Measurements from ENCODE around the gene DEDD. TPM values are rescaled to one million over a fixed set of nuclear protein-coding genes. Genes with fewer than 3 reads are reported as not detected.

Gene DEDD
- total and polyA plus RNA-seq, 2 of the 4 experiments (the other 2 are of a cell fraction) = 40.2 to 47.9 TPM

DNA sequence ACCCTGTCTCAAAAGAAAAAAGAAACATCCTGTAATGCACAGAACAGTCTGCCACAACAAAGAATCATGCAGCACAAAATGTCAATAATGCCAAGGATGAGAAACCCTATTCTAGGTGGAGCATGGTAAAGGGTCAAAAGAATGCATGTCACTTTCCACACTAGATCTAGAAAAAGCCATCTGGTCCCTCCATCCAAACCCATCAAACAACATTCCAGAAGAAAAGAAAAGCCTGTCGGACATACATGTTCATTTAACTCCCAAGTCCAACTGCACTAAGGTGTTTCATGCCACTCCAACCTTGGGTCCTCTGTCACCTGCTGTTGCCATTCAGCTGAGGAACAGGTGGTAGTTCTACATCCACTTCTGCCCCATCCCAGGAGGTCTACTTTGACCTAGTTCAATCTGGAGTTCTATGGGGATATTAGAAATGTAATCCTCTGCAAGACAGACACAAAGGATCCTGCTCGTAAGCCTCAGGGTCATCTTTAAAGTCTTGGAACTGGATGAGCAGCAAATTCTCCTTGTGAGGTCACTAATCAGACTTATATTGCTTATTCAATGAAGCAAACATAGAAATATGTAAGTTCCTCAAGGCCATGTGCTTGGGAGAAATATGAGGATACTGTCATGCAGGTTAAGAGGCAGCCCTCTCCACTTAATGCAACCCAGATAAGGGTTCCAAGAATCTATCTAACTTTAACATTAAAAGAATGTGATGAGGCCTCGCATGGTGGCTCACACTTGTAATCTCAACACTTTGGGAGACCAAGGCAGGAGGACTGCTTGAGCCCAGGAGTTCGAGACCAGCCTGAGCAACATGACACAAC, 3.7 kb downstream of the DEDD start:
- Histone ChIP-seq H3K14ac (replicated peaks; ENCODE audit: low read depth, low read length) (no peak overlapping the region), H3K56ac (ENCODE audit: extremely low read depth, insufficient read depth, low read length) (no peak overlapping the region), H2BK120ac (ENCODE audit: low read depth, low read length) (no peak overlapping the region), H3K9me3 (ENCODE audit: control insufficient read depth, insufficient read depth, low read length) (no peaks in the 10 kb centered on the region; the same call in 1 of the 2 replicates), H4K8ac (ENCODE audit: low read depth in 2 of 2, low read length in 2 of 2) (no peak overlapping the region), H3K4ac (ENCODE audit: low read depth, low read length) (no peak overlapping the region), H4K91ac (ENCODE audit: insufficient read depth, low read depth, low read length) (no peak overlapping the region), H4K20me1 (ENCODE audit: insufficient read depth, low read length) (peaks cover 19% of the 10 kb centered on the region), H4K5ac (ENCODE audit: low read depth, low read length) (no peak overlapping the region), H3K4me2 (ENCODE audit: low read depth, low read length) (no peak overlapping the region), H3K4me1 (ENCODE audit: control insufficient read depth, insufficient read depth, low read length) (peaks cover 2% of the 10 kb centered on the region), H2BK5ac (ENCODE audit: low read depth, low read length, poor library complexity, severe bottlenecking) (no peak overlapping the region), H3K27me3 (ENCODE audit: control insufficient read depth, insufficient read depth, low read length) (no peaks in the 10 kb centered on the region), H2AFZ (replicated peaks; ENCODE audit: low read length, poor library complexity) (no peak overlapping the region), H3K9ac (ENCODE audit: low read depth, low read length) (no peak overlapping the region), H2BK15ac (ENCODE audit: low read depth, low read length) (no peak overlapping the region), H3K9me1 (ENCODE audit: insufficient read depth, low read length) (peaks cover 13% of the 10 kb centered on the region), H3K4me3 (ENCODE audit: insufficient read depth, low read depth, low read length) (no peak overlapping the region), H2AK5ac (ENCODE audit: low read depth, low read length) (no peak overlapping the region), H3K18ac (ENCODE audit: low read depth, low read length) (no peak overlapping the region), H3K79me1 (ENCODE audit: low read depth in 1 of 2, low read length in 2 of 2) (peaks cover 29 to 81% of the 10 kb centered on the region in 2 experiments), H2AK9ac (replicated peaks; ENCODE audit: low read depth, low read length, poor library complexity) (no peak overlapping the region), H3K36me3 (ENCODE audit: control insufficient read depth, insufficient read depth, low read length) (peaks cover 25% of the 10 kb centered on the region), H2BK20ac (ENCODE audit: low read depth, low read length) (no peak overlapping the region), H3K23ac (ENCODE audit: low read depth, low read length) (no peak overlapping the region), H3K27ac (ENCODE audit: insufficient read depth, low read length) (no peak overlapping the region)
- dilution Hi-C loops (cut with HindIII; ENCODE audit: low sequenced_read_pairs, unreplicated experiment) = no loop called here
- no TSS peak for BruUV-seq (replicated peaks)
- in situ Hi-C loops (cut with MboI; ENCODE audit: low sequenced_read_pairs) = no loop called here
- ChIA-PET POLR2A (ENCODE audit: unreplicated experiment) (interaction anchor here (0.6 kb wide), 1 partner anchor 72 kb away, joined by 3 read pairs; no protein-coding TSS in a partner anchor), CTCF (no interaction called here)
- intact Hi-C loops (cut with micrococcal nuclease) = no loop called here
- no peak for ATAC-seq (ENCODE audit: low read depth)
- DNase-seq = no peak
- no peak for TF ChIP-seq POLR2A (IDR thresholded peaks at IDR 0.05; ENCODE audit: low read depth, low read length)
- no peak for TF ChIP-seq MXI1 (IDR thresholded peaks at IDR 0.05; ENCODE audit: borderline replicate concordance, low read depth, low read length)
- TF ChIP-seq CHD1 (IDR thresholded peaks at IDR 0.05; ENCODE audit: low read depth, low read length) = no peak
- TF ChIP-seq, protein P1, sequence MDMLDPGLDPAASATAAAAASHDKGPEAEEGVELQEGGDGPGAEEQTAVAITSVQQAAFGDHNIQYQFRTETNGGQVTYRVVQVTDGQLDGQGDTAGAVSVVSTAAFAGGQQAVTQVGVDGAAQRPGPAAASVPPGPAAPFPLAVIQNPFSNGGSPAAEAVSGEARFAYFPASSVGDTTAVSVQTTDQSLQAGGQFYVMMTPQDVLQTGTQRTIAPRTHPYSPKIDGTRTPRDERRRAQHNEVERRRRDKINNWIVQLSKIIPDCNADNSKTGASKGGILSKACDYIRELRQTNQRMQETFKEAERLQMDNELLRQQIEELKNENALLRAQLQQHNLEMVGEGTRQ (IDR thresholded peaks at IDR 0.05; ENCODE audit: low read depth, low read length) = no peak
- no peak for TF ChIP-seq NFE2L2 (IDR thresholded peaks at IDR 0.05; ENCODE audit: low read depth, low read length)
- TF ChIP-seq SMC3 (IDR thresholded peaks at IDR 0.05; ENCODE audit: low read depth, low read length) = no peak
- TF ChIP-seq, protein P2, sequence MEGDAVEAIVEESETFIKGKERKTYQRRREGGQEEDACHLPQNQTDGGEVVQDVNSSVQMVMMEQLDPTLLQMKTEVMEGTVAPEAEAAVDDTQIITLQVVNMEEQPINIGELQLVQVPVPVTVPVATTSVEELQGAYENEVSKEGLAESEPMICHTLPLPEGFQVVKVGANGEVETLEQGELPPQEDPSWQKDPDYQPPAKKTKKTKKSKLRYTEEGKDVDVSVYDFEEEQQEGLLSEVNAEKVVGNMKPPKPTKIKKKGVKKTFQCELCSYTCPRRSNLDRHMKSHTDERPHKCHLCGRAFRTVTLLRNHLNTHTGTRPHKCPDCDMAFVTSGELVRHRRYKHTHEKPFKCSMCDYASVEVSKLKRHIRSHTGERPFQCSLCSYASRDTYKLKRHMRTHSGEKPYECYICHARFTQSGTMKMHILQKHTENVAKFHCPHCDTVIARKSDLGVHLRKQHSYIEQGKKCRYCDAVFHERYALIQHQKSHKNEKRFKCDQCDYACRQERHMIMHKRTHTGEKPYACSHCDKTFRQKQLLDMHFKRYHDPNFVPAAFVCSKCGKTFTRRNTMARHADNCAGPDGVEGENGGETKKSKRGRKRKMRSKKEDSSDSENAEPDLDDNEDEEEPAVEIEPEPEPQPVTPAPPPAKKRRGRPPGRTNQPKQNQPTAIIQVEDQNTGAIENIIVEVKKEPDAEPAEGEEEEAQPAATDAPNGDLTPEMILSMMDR (conservative IDR thresholded peaks at IDR 0.05; ENCODE audit: low read depth, low read length) = no peak
- TF ChIP-seq RAD21 (IDR thresholded peaks at IDR 0.05; ENCODE audit: low read length) = no peak
- WGBS, 2 experiments (ENCODE audit: extremely low coverage in 2 of 2, insufficient read length in 1 of 2) = no CpG with 5 or more reads among the region's 4 CpGs
